HG02623 (cell line): Measurements from ENCODE around the gene FHOD1.

Experiments
- ATAC-seq: cut with Tn5 transposase; IDR thresholded peaks from one replicate; pipeline ENCODE4 v1.9.1; 2021; ENCODE audit warnings: moderate library complexity; ENCODE audit not compliant: unreplicated experiment

FHOD1 gene

GRCh38 chr16:67252609-67253497 lies 5.6 kb upstream of the FHOD1 start:
- ATAC-seq = no peak

GRCh38 chr16:67250045-67250327 lies 2.7 kb upstream of the FHOD1 start:
- no peak for ATAC-seq

GRCh38 chr16:67249178-67250044 lies 2.1 kb upstream of the FHOD1 start:
- ATAC-seq = no peak

GRCh38 chr16:67248401-67249177 lies 1.3 kb upstream of the FHOD1 start, which contains the start of gene SLC9A5:
TSS of gene SLC9A5 (plus strand) at chr16:67248979. CDS start at chr16:67249015, 36 bp downstream.
- ATAC-seq = no peak

GRCh38 chr16:67248073-67248400 lies 756 bp upstream of the FHOD1 start:
- ATAC-seq = no peak

- ATAC-seq = no peak
These were observed 507 bp downstream of the FHOD1 start for GRCh38 chr16:67246756-67247191.

GRCh38 chr16:67246081-67246755 lies 1.1 kb downstream of the FHOD1 start:
- ATAC-seq = no peak

GRCh38 chr16:67245674-67246080 lies 1.6 kb downstream of the FHOD1 start:
- ATAC-seq = no peak

- ATAC-seq = no peak
These were observed 2.1 kb downstream of the FHOD1 start for GRCh38 chr16:67245186-67245585.

- peak; percentile 40 for ATAC-seq
These were observed 2.7 kb downstream of the FHOD1 start for GRCh38 chr16:67244387-67245185.

GRCh38 chr16:67243481-67243880 lies 3.8 kb downstream of the FHOD1 start:
- ATAC-seq = no peak

- no peak for ATAC-seq
These were observed 5.0 kb downstream of the FHOD1 start for GRCh38 chr16:67242138-67242730.

- no peak for ATAC-seq
These were observed 6.0 kb downstream of the FHOD1 start for GRCh38 chr16:67241008-67241900.

GRCh38 chr16:67240506-67240905 lies 6.8 kb downstream of the FHOD1 start:
- no peak for ATAC-seq

GRCh38 chr16:67238806-67239470 lies 8.3 kb downstream of the FHOD1 start:
- ATAC-seq = no peak

GRCh38 chr16:67238278-67238575 lies 9.1 kb downstream of the FHOD1 start:
- ATAC-seq = no peak

GRCh38 chr16:67237396-67238277 lies 9.6 kb downstream of the FHOD1 start:
- no peak for ATAC-seq
